OCI-LY3 (cell line): ENCODE measurements around the gene CYP2W1.

ENCODE experiments used
- H2AFZ ChIP-seq: fragments of 200-600, 300-600 bp; shearing (Covaris generic); 2 replicates; pipeline ENCODE4 v1.6.0; 2014; ENCODE audit warnings: antibody characterized with exemption, low read depth, low read length
- H3K27ac ChIP-seq: fragments of 200-600, 300-600 bp; sonication (generic); 2 replicates; pipeline ENCODE4 v1.5.1; 2014; ENCODE audit warnings: mild to moderate bottlenecking, low read length, moderate library complexity, mixed read lengths
- H3K27me3 ChIP-seq: fragments of 200-600, 300-600 bp; sonication (generic); 2 replicates; pipeline ENCODE4 v1.6.1; 2014; ENCODE audit warnings: low read depth, low read length, mixed read lengths
- H3K36me3 ChIP-seq: fragments of 200-600, 300-600 bp; sonication (generic); replicated peaks from 2 replicates; pipeline ENCODE3; 2014; ENCODE audit warnings: low read depth, low read length, mixed read lengths
- H3K4me1 ChIP-seq: fragments of 300-600, 200-600 bp; sonication (generic); 2 replicates; pipeline ENCODE4 v1.6.1; 2014; ENCODE audit warnings: low read length, mixed read lengths
- H3K4me2 ChIP-seq: fragments of 200-600, 300-600 bp; sonication (generic); 2 replicates; pipeline ENCODE4 v1.6.1; 2014; ENCODE audit warnings: low read length, mixed read lengths
- H3K4me3 ChIP-seq: fragments of 300-600, 200-600 bp; sonication (generic); 2 replicates; pipeline ENCODE4 v1.5.1; 2014; ENCODE audit warnings: antibody characterized with exemption, mild to moderate bottlenecking, low read length, moderate library complexity
- H3K79me2 ChIP-seq: fragments of 300-600, 200-600 bp; shearing (Covaris generic); 2 replicates; pipeline ENCODE4 v1.6.1; 2014; ENCODE audit warnings: mild to moderate bottlenecking, low read length, mixed read lengths
- H3K9ac ChIP-seq: fragments of 300-600, 200-600 bp; shearing (Covaris generic); 2 replicates; pipeline ENCODE4 v1.6.0; 2014; ENCODE audit warnings: mild to moderate bottlenecking, low read length, moderate library complexity
- H3K9me3 ChIP-seq: fragments of 200-600, 300-600 bp; shearing (Covaris generic); 2 replicates; pipeline ENCODE4 v1.6.1; 2014; ENCODE audit warnings: low read length, mixed read lengths; ENCODE audit not compliant: insufficient read depth
- H4K20me1 ChIP-seq: fragments of 200-600, 300-600 bp; sonication (generic); 2 replicates; pipeline ENCODE4 v1.6.1; 2016; ENCODE audit warnings: low read length, mixed read lengths; ENCODE audit not compliant: insufficient read depth
- EZH2phosphoT487 ChIP-seq: fragments of 200-600 bp; shearing (Covaris generic); IDR thresholded peaks from 2 replicates; pipeline ENCODE4 v1.6.1; 2018; ENCODE audit warnings: antibody characterized with exemption, mixed run types, low read depth
- TF ChIP-seq, protein P1 (sequence below): fragments of 200-600, 300-600 bp; sonication (generic); IDR thresholded peaks from 2 replicates; pipeline ENCODE4 v1.5.1; 2014; ENCODE audit warnings: antibody characterized with exemption, low read length, low read depth

CYP2W1 gene

GRCh38 chr7:1019789-1020610, 37.0 kb downstream of the CYP2W1 start:
- H3K4me1 ChIP-seq = peaks cover 21% of the 10 kb centered on the region
- H3K9ac ChIP-seq = no peak overlapping the region
- no peak for TF ChIP-seq EZH2phosphoT487
- TF ChIP-seq, protein P1, sequence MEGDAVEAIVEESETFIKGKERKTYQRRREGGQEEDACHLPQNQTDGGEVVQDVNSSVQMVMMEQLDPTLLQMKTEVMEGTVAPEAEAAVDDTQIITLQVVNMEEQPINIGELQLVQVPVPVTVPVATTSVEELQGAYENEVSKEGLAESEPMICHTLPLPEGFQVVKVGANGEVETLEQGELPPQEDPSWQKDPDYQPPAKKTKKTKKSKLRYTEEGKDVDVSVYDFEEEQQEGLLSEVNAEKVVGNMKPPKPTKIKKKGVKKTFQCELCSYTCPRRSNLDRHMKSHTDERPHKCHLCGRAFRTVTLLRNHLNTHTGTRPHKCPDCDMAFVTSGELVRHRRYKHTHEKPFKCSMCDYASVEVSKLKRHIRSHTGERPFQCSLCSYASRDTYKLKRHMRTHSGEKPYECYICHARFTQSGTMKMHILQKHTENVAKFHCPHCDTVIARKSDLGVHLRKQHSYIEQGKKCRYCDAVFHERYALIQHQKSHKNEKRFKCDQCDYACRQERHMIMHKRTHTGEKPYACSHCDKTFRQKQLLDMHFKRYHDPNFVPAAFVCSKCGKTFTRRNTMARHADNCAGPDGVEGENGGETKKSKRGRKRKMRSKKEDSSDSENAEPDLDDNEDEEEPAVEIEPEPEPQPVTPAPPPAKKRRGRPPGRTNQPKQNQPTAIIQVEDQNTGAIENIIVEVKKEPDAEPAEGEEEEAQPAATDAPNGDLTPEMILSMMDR = no peak

GRCh38 chr7:1020849-1021251, 37.9 kb downstream of the CYP2W1 start:
- no peak overlapping the region for H3K9ac ChIP-seq
- no peak for TF ChIP-seq EZH2phosphoT487
- TF ChIP-seq, protein P1 = peak; percentile 43
- H3K9me3 ChIP-seq = no peaks in the 10 kb centered on the region
- H3K27ac ChIP-seq = no peak overlapping the region
- H3K79me2 ChIP-seq = peaks cover 13% of the 10 kb centered on the region; the same call in 1 of the 2 replicates
- H3K4me3 ChIP-seq = no peak overlapping the region
- H2AFZ ChIP-seq = no peak overlapping the region
- no peak overlapping the region for H3K4me2 ChIP-seq
- H3K4me1 ChIP-seq = peaks cover 30% of the 10 kb centered on the region
- peaks cover 2% of the 10 kb centered on the region for H3K36me3 ChIP-seq
- H4K20me1 ChIP-seq = peaks cover 30% of the 10 kb centered on the region
- H3K27me3 ChIP-seq = no peaks in the 10 kb centered on the region

More at GRCh38 chr7:1019789-1020610, 37.0 kb downstream of the CYP2W1 start:
- H2AFZ ChIP-seq = no peak overlapping the region
- H3K4me3 ChIP-seq = no peak overlapping the region
- no peak overlapping the region for H3K4me2 ChIP-seq
- peaks cover 10% of the 10 kb centered on the region; the same call in 1 of the 2 replicates for H3K79me2 ChIP-seq
- H4K20me1 ChIP-seq = peaks cover 27% of the 10 kb centered on the region
- no peaks in the 10 kb centered on the region for H3K9me3 ChIP-seq
- no peaks in the 10 kb centered on the region for H3K27me3 ChIP-seq
- no peak overlapping the region for H3K27ac ChIP-seq
- H3K36me3 ChIP-seq = no peaks in the 10 kb centered on the region

GRCh38 chr7:1021366-1021765, 38.4 kb downstream of the CYP2W1 start:
- no peak overlapping the region for H3K9ac ChIP-seq
- no peaks in the 10 kb centered on the region for H3K27me3 ChIP-seq
- peaks cover 35% of the 10 kb centered on the region for H3K4me1 ChIP-seq
- no peaks in the 10 kb centered on the region for H3K9me3 ChIP-seq
- H3K36me3 ChIP-seq = peaks cover 7% of the 10 kb centered on the region
- H3K79me2 ChIP-seq = peaks cover 17% of the 10 kb centered on the region; the same call in 1 of the 2 replicates
- no peak overlapping the region for H2AFZ ChIP-seq
- no peak overlapping the region for H3K4me3 ChIP-seq
- H3K27ac ChIP-seq = no peak overlapping the region
- no peak for TF ChIP-seq EZH2phosphoT487
- TF ChIP-seq, protein P1 = no peak
- no peak overlapping the region for H3K4me2 ChIP-seq
- peaks cover 30% of the 10 kb centered on the region for H4K20me1 ChIP-seq

- Histone ChIP-seq H3K27ac (no peak overlapping the region), H3K27me3 (no peaks in the 10 kb centered on the region), H2AFZ (no peak overlapping the region), H3K9me3 (no peaks in the 10 kb centered on the region), H3K4me1 (peaks cover 35% of the 10 kb centered on the region), H3K4me2 (no peak overlapping the region), H3K9ac (no peak overlapping the region), H3K79me2 (peaks cover 17% of the 10 kb centered on the region; the same call in 1 of the 2 replicates), H3K4me3 (no peak overlapping the region), H3K36me3 (peaks cover 10% of the 10 kb centered on the region), H4K20me1 (peaks cover 30% of the 10 kb centered on the region)
- no peak for TF ChIP-seq EZH2phosphoT487
- TF ChIP-seq, protein P1 = no peak
Measured at GRCh38 chr7:1021931-1022330, 39.0 kb downstream of the CYP2W1 start.
